Activated CD4-positive, alpha-beta T cell treated with anti-CD3 and anti-CD28 coated beads, Interleukin-2, Interleukin-6, amounts not matched to agents 100 ng/mL and 50 ng/mL, durations not matched to agents 16 hours and 8 hours (primary cell): ENCODE results near the gene C11orf71.

Experiments used
- DNase-seq: peaks from one replicate; pipeline ENCODE4 v3.0.0-alpha.2; 2020

Gene C11orf71

GRCh38 chr11:114353443-114353842 is 46.9 kb downstream of the C11orf71 start:
- no peak for DNase-seq

GRCh38 chr11:114350022-114350421 is 50.3 kb downstream of the C11orf71 start:
- no peak for DNase-seq
